Fibroblast of lung (primary cell): ENCODE measurements around the gene SRPK3. TPM values are rescaled to one million over a fixed set of nuclear protein-coding genes. Genes with fewer than 3 reads are reported as not detected.

Experiments
- DNase-seq, 2 donors: peaks; one replicate each; pipeline versions ENCODE4 v3.0.0 to v3.0.0-alpha.2; 2010; ENCODE audit warnings: low read depth in 2 of 2
- H2AFZ ChIP-seq: 2 replicates; pipeline ENCODE4 v1.5.1; 2012; ENCODE audit warnings: low read length, control low read depth, inconsistent platforms
- H3K27ac ChIP-seq: 2 replicates; pipeline ENCODE4 v1.5.1; 2011; ENCODE audit warnings: low read length, control low read depth; ENCODE audit not compliant: insufficient read depth
- H3K27me3 ChIP-seq: 2 replicates; pipeline ENCODE4 v1.5.1; 2011; ENCODE audit warnings: mild to moderate bottlenecking, low read length; ENCODE audit not compliant: control insufficient read depth, insufficient read depth
- H3K36me3 ChIP-seq: 2 replicates; pipeline ENCODE4 v1.5.1; 2011; ENCODE audit warnings: low read length; ENCODE audit not compliant: control insufficient read depth, insufficient read depth
- H3K4me1 ChIP-seq: 2 replicates; pipeline ENCODE4 v1.5.1; 2011; ENCODE audit warnings: low read length; ENCODE audit not compliant: control insufficient read depth, insufficient read depth; ENCODE audit errors: extremely low read depth
- H3K4me2 ChIP-seq: 2 replicates; pipeline ENCODE4 v1.5.1; 2011; ENCODE audit warnings: low read length, control low read depth; ENCODE audit not compliant: insufficient read depth; ENCODE audit errors: extremely low read depth
- H3K4me3 ChIP-seq, 4 experiments: fragments of 200-600 bp in 1 of 4; sonication (generic) in 1 of 4; replicated peaks in 1 of 4; 2 replicates each; pipeline ENCODE4 v1.5.1; 2011 to 2016; ENCODE audit warnings: low read length in 4 of 4, low read depth in 3 of 4, mild to moderate bottlenecking in 3 of 4, control low read depth in 2 of 4, inconsistent platforms in 1 of 4, mixed read lengths in 1 of 4; ENCODE audit not compliant: insufficient read depth in 1 of 4; ENCODE audit errors: control extremely low read depth in 1 of 4
- H3K79me2 ChIP-seq: 2 replicates; pipeline ENCODE4 v1.5.1; 2012; ENCODE audit warnings: mild to moderate bottlenecking, low read length, inconsistent platforms; ENCODE audit not compliant: control insufficient read depth, insufficient read depth
- H3K9ac ChIP-seq: 2 replicates; pipeline ENCODE4 v1.5.1; 2011; ENCODE audit warnings: mild to moderate bottlenecking, low read length, control low read depth; ENCODE audit not compliant: insufficient read depth
- H3K9me3 ChIP-seq: 2 replicates; pipeline ENCODE4 v1.5.1; 2012; ENCODE audit warnings: low read depth, low read length; ENCODE audit not compliant: control insufficient read depth, insufficient read depth
- H4K20me1 ChIP-seq: 2 replicates; pipeline ENCODE4 v1.5.1; 2011; ENCODE audit warnings: low read length; ENCODE audit not compliant: control insufficient read depth, insufficient read depth; ENCODE audit errors: extremely low read depth
- CTCF ChIP-seq, 2 donors: IDR thresholded peaks in 1 of 2; conservative IDR thresholded peaks in 1 of 2; 1 replicate in 1 of 2; 2 replicates in 1 of 2; pipeline ENCODE4 v1.5.1; 2011 to 2012; ENCODE audit warnings: low read length in 2 of 2, control low read depth in 1 of 2, inconsistent platforms in 1 of 2, low read depth in 1 of 2, mild to moderate bottlenecking in 1 of 2
- EZH2 ChIP-seq: IDR thresholded peaks from 2 replicates; pipeline ENCODE4 v1.5.1; 2012; ENCODE audit warnings: low read length, control low read depth, mild to moderate bottlenecking; ENCODE audit errors: missing control alignments
- polyA minus RNA-seq: library from RNA; depleted of rRNA, polyadenylated mRNA; stranded (reverse); fragments of >200 nt; gene quantifications from 2 replicates; pipeline ENCODE4 v1.2.3, GENCODE V29; 2011; ENCODE audit warnings: low replicate concordance
- polyA plus RNA-seq, 2 donors: library from polyadenylated mRNA; depleted of rRNA in 1 of 2; stranded (reverse) in 1 of 2; unstranded in 1 of 2; fragments of >200 nt; gene quantifications; 2 replicates each; pipeline ENCODE4 v1.2.1, GENCODE V29; 2011 to 2012; ENCODE audit warnings: missing spikeins in 1 of 2
- total RNA-seq: library from RNA; depleted of rRNA; stranded (reverse); fragments of >200 nt; gene quantifications from 2 replicates; pipeline ENCODE4 v1.2.1, GENCODE V29; 2014

Gene SRPK3
- 0.51 and 0.83 TPM in 2 replicates for total RNA-seq
- polyA plus RNA-seq, result 0.15 and 0.40 TPM in 2 replicates
- 0.26 and 0.31 TPM in 2 replicates for polyA plus RNA-seq (2012)
- 4.6 TPM in 1 of 2 replicates, not detected in the other for polyA minus RNA-seq

- H3K36me3 ChIP-seq, result peaks cover 2% of the 10 kb centered on the region
- H3K9me3 ChIP-seq, result no peaks in the 10 kb centered on the region
- H3K79me2 ChIP-seq, result no peaks in the 10 kb centered on the region
- no peak within 1 kb of the TSS for H3K9ac ChIP-seq
- no peak within 1 kb of the TSS for H3K27ac ChIP-seq
- TF ChIP-seq EZH2, result no peak
- TF ChIP-seq CTCF (conservative IDR thresholded peaks at IDR 0.05 in 1 of 2, IDR thresholded peaks at IDR 0.05 in 1 of 2; ENCODE audit: low read depth in 1 of 2, low read length in 2 of 2), result no peak
- DNase-seq, result peak in 1 of 2 donors; percentile 27
- H3K4me2 ChIP-seq, result no peak within 1 kb of the TSS
- no peaks in the 10 kb centered on the region for H3K27me3 ChIP-seq
- no peaks in the 10 kb centered on the region for H3K4me1 ChIP-seq
- no peak within 1 kb of the TSS for H2AFZ ChIP-seq
- H3K4me3 ChIP-seq, result no peak within 1 kb of the TSS
- H4K20me1 ChIP-seq, result no peaks in the 10 kb centered on the region
Measured at GRCh38 chrX:153780678-153781427, at the start of gene SRPK3. Gene SRPK3, plus strand, starts transcription at chrX:153781041. Its CDS starts 46 bp downstream, at chrX:153781087.

- H3K4me2 ChIP-seq, result no peak overlapping the region
- H3K4me1 ChIP-seq, result peaks cover 10% of the 10 kb centered on the region
- no peak overlapping the region for H3K9ac ChIP-seq
- H2AFZ ChIP-seq, result no peak overlapping the region
- no peaks in the 10 kb centered on the region for H3K9me3 ChIP-seq
- H3K36me3 ChIP-seq, result no peaks in the 10 kb centered on the region
- no peaks in the 10 kb centered on the region for H4K20me1 ChIP-seq
- H3K4me3 ChIP-seq, result no peak overlapping the region
- H3K27me3 ChIP-seq, result no peaks in the 10 kb centered on the region
- no peak for DNase-seq
- H3K27ac ChIP-seq, result no peak overlapping the region
- no peaks in the 10 kb centered on the region for H3K79me2 ChIP-seq
- no peak for TF ChIP-seq EZH2
- no peak for TF ChIP-seq CTCF (conservative IDR thresholded peaks at IDR 0.05 in 1 of 2, IDR thresholded peaks at IDR 0.05 in 1 of 2; ENCODE audit: low read depth in 1 of 2, low read length in 2 of 2)
Measured at GRCh38 chrX:153731117-153731844, 49.6 kb upstream of the SRPK3 start.

GRCh38 chrX:153731845-153732215, 49.0 kb upstream of the SRPK3 start:
- no peak overlapping the region for H3K9ac ChIP-seq
- H3K4me1 ChIP-seq, result peaks cover 8% of the 10 kb centered on the region
- no peaks in the 10 kb centered on the region for H3K36me3 ChIP-seq
- no peak overlapping the region for H3K4me3 ChIP-seq
- no peak overlapping the region for H3K4me2 ChIP-seq
- no peak overlapping the region for H2AFZ ChIP-seq
- no peak overlapping the region for H3K27ac ChIP-seq
- TF ChIP-seq EZH2 (no peak), CTCF (conservative IDR thresholded peaks at IDR 0.05 in 1 of 2, IDR thresholded peaks at IDR 0.05 in 1 of 2; ENCODE audit: low read depth in 1 of 2, low read length in 2 of 2) (no peak)
- no peaks in the 10 kb centered on the region for H3K79me2 ChIP-seq
- H3K9me3 ChIP-seq, result no peaks in the 10 kb centered on the region
- H3K27me3 ChIP-seq, result no peaks in the 10 kb centered on the region
- no peaks in the 10 kb centered on the region for H4K20me1 ChIP-seq
- DNase-seq, result no peak
